ENCODE measurements around the gene DICER1. TPM values are rescaled to one million over a fixed set of nuclear protein-coding genes. Genes with fewer than 3 reads are reported as not detected.

Gene DICER1
- total RNA-seq, 1 donor from 2014 or later, result 66.4 TPM

DNA sequence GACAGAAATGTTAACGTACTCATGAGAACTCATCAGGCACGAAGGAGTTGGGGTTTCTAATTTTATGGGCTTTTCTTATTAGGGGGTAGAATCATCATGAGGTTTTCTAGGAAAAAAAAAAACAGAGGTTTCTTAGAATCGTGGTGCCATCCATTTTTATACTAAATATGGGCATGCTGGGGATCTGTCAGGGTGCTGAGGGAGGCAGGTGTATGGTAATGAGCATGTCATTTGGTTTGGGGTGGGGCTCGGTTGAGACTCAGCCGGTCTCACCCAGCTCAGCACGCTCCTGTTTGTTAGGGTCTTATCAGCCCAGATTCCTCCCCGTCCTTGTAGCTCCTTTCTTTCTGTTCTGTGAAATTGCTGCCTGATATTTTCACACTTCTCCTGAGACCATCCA lies 98.2 kb downstream of the DICER1 start:
- H3K9me3 ChIP-seq, result no peaks in the 10 kb centered on the region
- TF ChIP-seq CTCF (IDR thresholded peaks at IDR 0.05), result no peak
- no peak overlapping the region for H3K27ac ChIP-seq
- no peaks in the 10 kb centered on the region for H3K27me3 ChIP-seq (ENCODE audit: low read depth)
- no peak overlapping the region for H3K4me3 ChIP-seq
- no peak for DNase-seq
- ATAC-seq, result no peak
- intact Hi-C loops (cut with DNase I), result no loop called here
- no peaks in the 10 kb centered on the region for H3K36me3 ChIP-seq
- H3K4me1 ChIP-seq, result no peaks in the 10 kb centered on the region

DNA sequence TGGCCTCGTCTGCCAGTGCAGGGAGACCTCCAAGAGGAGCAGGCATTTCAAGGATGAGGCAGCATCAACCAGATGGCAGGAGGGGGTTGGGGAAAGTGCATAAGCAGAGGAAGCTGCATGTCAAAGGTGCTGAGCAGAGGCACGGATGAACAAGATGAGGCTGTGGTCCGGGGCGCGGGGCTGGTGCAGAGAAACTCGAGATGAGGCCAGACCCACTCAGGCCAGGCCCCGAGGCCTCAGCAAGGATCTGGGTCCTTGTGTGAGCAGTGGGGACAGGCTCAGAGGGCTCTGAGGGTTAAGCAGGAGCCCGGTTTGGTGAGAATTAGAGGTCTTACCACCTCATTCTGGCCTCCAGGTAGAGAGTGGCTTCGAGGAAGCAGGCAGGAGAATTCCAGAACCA lies 98.8 kb downstream of the DICER1 start:
- H3K4me3 ChIP-seq, result no peak overlapping the region
- H3K36me3 ChIP-seq, result no peaks in the 10 kb centered on the region
- ATAC-seq (no peak), DNase-seq (no peak)
- no peak overlapping the region for H3K27ac ChIP-seq
- intact Hi-C loops (cut with DNase I), result no loop called here
- H3K4me1 ChIP-seq, result no peaks in the 10 kb centered on the region
- H3K9me3 ChIP-seq, result no peaks in the 10 kb centered on the region
- no peak for TF ChIP-seq CTCF (IDR thresholded peaks at IDR 0.05)
- no peaks in the 10 kb centered on the region for H3K27me3 ChIP-seq (ENCODE audit: low read depth)

GRCh38 chr14:95057851-95058250 lies 99.5 kb downstream of the DICER1 start:
- Histone ChIP-seq H3K27me3 (ENCODE audit: low read depth) (no peaks in the 10 kb centered on the region), H3K4me1 (no peaks in the 10 kb centered on the region), H3K27ac (no peak overlapping the region), H3K9me3 (no peaks in the 10 kb centered on the region), H3K4me3 (no peak overlapping the region), H3K36me3 (no peaks in the 10 kb centered on the region)
- DNase-seq (no peak), ATAC-seq (no peak)
- TF ChIP-seq CTCF (IDR thresholded peaks at IDR 0.05), result no peak
- intact Hi-C loops (cut with DNase I), result no loop called here

GRCh38 chr14:95057147-95057546 lies 100.2 kb downstream of the DICER1 start:
- no peaks in the 10 kb centered on the region for H3K36me3 ChIP-seq
- no peaks in the 10 kb centered on the region for H3K4me1 ChIP-seq
- no peak overlapping the region for H3K27ac ChIP-seq
- H3K9me3 ChIP-seq, result no peaks in the 10 kb centered on the region
- no peak overlapping the region for H3K4me3 ChIP-seq
- intact Hi-C loops (cut with DNase I), result no loop called here
- DNase-seq (no peak), ATAC-seq (no peak)
- TF ChIP-seq CTCF (IDR thresholded peaks at IDR 0.05), result no peak
- no peaks in the 10 kb centered on the region for H3K27me3 ChIP-seq (ENCODE audit: low read depth)

- no peak for TF ChIP-seq CTCF (IDR thresholded peaks at IDR 0.05)
- no peak overlapping the region for H3K27ac ChIP-seq
- H3K4me1 ChIP-seq, result no peaks in the 10 kb centered on the region
- intact Hi-C loops (cut with DNase I), result no loop called here
- H3K27me3 ChIP-seq (ENCODE audit: low read depth), result no peaks in the 10 kb centered on the region
- H3K9me3 ChIP-seq, result no peaks in the 10 kb centered on the region
- no peak overlapping the region for H3K4me3 ChIP-seq
- DNase-seq (no peak), ATAC-seq (no peak)
- no peaks in the 10 kb centered on the region for H3K36me3 ChIP-seq
Measured at GRCh38 chr14:95056476-95056875, 100.9 kb downstream of the DICER1 start.

- TF ChIP-seq CTCF (IDR thresholded peaks at IDR 0.05), result no peak
- Histone ChIP-seq H3K27ac (no peak overlapping the region), H3K36me3 (no peaks in the 10 kb centered on the region), H3K9me3 (no peaks in the 10 kb centered on the region), H3K4me3 (no peak overlapping the region), H3K27me3 (ENCODE audit: low read depth) (no peaks in the 10 kb centered on the region), H3K4me1 (no peaks in the 10 kb centered on the region)
- intact Hi-C loops (cut with DNase I), result no loop called here
- ATAC-seq (no peak), DNase-seq (no peak)
Measured at GRCh38 chr14:95055318-95055717, 102.0 kb downstream of the DICER1 start.
